ENCODE results near the gene PHLPP1.
"Not testable (repeated sequence)": the region's sequence is repeated elsewhere in the genome, so short reads cannot be mapped to it uniquely, and the experiment has no call there.

Gene PHLPP1

GRCh38 chr18:62715436-62715758 lies at the start of gene PHLPP1:
Gene PHLPP1, plus strand, starts transcription at chr18:62715541. Its CDS starts 143 bp downstream, at chr18:62715684.
- no peak for DNase-seq

DNA sequence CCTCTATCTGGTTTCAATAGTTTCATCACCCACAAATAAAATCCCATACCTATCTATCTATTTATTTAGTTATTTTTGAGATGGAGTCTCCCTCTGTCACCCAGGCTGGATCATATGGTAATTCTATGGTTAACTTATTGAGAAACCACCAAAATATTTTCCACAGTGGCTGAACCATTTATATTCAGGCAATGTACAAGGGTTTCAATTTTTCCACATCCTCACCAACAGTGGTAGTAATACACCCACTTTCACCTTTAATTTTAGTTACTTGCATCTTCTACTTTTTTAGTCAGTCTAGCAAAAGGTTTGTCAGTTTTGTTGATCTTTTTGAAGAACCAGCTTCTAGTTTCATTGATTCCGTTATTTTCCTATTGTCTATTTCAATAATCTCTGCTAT lies 46.1 kb upstream of the PHLPP1 start:
- DNase-seq: no peak

GRCh38 chr18:62670573-62670972 lies 44.8 kb upstream of the PHLPP1 start:
- no peak for DNase-seq

- DNase-seq: no peak
These were observed 42.7 kb upstream of the PHLPP1 start for GRCh38 chr18:62672600-62672999.

DNA sequence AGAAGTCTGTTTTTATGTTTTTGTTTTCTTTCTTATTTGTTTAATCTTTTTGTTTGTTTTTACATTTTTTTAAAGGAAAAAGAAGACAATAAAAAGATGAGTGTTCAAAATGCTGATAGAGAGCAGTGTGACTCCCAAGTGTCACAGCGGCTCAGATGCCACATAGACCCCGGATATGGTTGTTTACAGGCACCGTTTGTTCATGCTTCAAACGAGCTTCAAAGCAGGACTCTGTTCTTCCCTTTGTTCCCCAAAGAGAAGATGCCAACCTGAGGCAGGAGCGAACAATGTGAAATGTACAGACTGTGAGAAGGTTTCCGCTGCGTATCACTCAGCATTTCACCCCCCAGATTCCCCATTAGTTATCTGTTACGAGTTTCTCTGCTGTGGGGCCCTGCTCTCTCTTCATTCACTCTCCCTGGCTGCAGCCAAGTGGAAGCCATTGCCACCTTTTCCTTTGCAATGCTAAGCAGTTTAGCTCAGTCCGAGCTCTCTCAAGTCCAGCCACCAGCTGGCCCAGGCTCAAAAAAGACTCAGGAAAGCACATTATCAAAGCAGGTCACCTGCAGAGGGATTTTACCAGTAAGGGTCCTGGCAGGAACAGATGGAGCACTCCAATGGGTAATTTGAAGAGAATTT lies 36.4 kb upstream of the PHLPP1 start:
- DNase-seq: no peak

DNA sequence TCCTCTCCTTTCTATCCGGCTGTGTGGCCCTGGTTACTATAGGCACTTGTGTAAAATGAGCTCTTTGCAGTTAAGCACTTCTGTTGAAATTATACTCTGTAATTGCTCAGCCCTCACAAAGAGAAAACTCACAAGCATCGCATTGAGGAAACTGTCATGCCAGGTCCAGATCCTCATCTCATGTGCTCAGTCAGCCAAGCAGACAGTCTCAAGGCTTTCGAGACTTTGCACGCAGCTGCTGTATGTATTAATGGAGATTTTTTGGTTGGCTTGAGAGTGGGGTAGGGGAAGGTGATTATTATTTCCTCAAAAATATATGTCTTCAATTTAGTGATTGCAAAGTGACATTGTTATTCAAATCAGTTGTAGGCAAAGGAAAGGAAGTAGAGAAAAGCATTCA lies 33.0 kb upstream of the PHLPP1 start:
- DNase-seq: no peak

GRCh38 chr18:62683935-62684334 lies 31.4 kb upstream of the PHLPP1 start:
- DNase-seq: no peak

- DNase-seq: no peak
These were observed 26.5 kb upstream of the PHLPP1 start for GRCh38 chr18:62688743-62689317.

GRCh38 chr18:62690236-62690815 lies 25.0 kb upstream of the PHLPP1 start:
- DNase-seq: no peak

DNA sequence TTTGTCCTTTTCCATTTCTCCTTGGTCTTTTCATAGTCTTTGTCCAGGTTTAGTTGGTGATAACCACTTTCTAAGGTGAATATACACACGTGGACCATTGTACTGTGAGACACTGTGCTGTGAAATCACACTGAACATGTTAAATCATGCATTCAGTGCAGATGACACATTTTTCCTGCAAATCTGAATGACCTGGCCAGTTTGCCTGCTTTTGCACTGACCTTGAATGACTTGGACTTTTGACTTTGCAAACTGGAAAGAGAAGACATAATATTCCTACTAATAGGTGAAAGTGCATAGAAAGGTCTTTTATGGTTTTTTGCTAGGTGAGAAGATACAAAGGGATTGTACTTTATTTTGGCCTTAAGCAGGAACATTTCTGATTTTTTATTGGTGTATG lies 21.7 kb upstream of the PHLPP1 start:
- no peak for DNase-seq

- no peak for DNase-seq
These were observed 17.7 kb upstream of the PHLPP1 start for GRCh38 chr18:62697636-62698035.

GRCh38 chr18:62702259-62702658 lies 13.1 kb upstream of the PHLPP1 start:
- DNase-seq: peak in 2 of 3 donors; percentile 21 to 26

GRCh38 chr18:62706879-62707278 lies 8.5 kb upstream of the PHLPP1 start:
- not testable (repeated sequence) for DNase-seq

DNA sequence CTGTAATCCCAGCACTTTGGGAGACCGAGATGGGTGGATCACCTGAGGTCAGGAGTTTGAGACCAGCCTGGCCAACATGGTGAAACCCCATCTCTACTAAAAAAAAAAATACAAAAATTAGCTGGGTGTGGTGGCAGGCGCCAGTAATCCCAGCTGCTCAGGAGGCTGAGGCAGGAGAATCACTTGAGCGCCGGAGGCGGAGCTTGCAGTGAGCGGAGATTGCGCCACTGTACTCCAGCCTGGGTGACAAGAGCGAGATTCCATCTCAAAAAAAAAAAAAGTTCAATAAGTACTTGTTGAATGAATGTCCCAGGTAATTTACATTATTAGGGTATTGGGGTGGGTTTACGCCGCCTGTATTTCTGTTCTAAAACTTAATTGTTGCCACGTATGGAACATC lies 5.4 kb upstream of the PHLPP1 start:
- DNase-seq: not testable (repeated sequence)

- no peak for DNase-seq
These were observed 4.9 kb upstream of the PHLPP1 start for GRCh38 chr18:62710417-62710816.

- no peak for DNase-seq
These were observed 3.6 kb upstream of the PHLPP1 start for GRCh38 chr18:62711781-62712180.

- DNase-seq: no peak
These were observed 1.6 kb upstream of the PHLPP1 start for GRCh38 chr18:62713651-62714247.

DNA sequence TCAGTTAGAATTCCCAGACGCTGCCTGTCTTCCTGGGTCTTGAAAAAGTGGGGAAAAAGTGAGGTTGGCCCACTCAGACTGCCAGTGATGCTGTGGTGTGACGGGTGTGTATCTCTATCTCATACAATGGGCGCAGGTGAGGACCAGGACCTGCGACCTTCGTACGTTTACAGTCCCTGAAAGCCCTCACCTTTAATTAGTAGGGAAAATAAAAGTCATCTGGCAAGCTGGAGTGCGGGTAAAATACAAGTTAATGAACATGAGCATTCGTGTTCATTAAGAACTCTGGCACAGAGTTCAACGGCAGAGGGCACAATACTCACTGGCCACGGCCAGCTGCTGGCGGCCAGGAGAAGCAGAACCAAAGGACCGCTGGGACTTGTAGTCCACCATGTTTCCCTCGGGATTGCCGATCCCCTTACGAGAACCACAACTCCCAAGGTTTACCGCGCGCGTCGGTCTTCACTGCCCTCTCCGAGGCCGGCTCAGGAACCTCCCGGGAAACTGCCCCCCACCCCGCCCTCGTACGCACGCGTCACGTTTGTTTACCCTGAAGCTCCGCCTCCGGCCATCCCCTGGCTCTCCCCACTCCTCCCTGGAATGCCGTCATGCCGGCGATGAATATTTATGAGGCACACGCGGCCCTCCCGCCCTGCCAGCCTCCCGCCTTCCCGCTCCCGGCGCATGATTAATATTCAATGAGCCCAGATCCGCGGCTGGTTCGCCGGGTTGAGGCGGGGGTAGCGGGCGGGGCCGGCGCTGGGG lies 488 bp upstream of the PHLPP1 start:
- DNase-seq: peak; percentile 100

DNA sequence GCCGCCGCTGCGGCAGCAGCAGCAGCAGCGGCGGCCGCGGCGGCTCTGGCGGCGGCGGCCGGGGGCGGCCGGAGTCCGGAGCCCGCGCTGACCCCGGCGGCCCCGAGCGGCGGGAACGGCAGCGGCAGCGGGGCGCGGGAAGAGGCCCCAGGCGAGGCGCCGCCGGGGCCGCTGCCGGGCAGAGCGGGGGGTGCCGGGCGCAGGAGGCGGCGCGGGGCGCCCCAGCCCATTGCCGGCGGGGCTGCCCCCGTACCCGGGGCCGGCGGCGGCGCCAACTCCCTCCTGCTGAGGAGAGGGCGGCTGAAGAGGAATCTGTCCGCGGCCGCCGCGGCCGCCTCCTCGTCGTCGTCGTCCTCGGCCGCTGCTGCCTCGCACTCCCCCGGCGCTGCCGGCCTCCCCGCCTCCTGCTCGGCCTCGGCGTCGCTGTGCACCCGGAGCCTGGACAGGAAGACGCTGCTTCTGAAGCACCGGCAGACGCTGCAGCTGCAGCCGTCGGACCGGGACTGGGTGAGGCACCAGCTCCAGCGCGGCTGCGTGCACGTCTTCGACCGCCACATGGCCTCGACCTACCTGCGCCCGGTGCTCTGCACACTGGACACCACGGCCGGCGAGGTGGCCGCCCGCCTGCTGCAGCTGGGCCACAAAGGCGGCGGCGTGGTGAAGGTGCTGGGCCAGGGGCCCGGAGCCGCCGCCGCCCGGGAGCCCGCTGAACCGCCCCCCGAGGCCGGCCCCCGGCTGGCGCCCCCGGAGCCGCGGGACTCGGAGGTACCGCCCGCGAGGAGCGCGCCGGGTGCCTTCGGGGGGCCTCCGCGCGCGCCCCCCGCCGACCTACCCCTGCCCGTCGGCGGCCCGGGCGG lies 646 bp downstream of the PHLPP1 start:
- DNase-seq: peak; percentile 57 to 78 (median 59)

- peak; percentile 46 to 74 (median 52) for DNase-seq
These were observed 1.4 kb downstream of the PHLPP1 start for GRCh38 chr18:62716619-62717168.

DNA sequence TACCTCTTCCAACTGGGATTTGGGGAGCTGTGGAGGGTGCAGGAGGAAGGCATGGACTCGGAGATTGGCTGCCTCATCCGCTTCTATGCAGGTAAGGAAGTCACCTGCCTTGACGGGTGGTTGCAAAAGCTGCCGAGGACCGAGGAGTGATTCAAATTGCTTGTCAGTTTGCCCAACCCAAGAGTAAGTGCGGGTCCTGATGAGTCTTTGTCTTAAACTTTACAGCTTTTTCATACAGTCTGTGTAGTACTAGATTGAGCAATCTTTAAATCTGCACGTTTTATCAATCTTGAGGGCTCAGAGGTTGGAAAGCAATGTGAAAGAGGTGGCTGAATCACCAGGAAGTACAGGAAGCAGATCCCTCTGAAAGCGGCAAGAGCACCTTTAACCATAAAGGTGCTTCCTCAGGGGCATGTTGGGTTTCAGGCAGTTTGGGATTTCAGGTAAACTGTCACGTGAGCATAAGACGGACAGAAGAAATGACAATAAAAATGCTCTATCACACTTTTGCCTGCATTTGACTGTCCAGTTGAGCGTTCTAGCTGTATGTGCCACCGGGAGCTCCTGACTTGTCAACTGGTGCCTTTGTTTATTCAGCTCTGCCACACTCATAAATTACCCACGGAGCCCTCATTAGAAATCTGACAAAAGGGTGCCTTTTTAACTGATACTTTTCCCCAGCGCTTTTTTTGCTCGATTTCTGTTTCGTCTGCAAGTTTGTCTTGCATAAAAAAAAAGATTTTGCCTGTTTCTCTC lies 2.0 kb downstream of the PHLPP1 start:
- DNase-seq: peak; percentile 27 to 54 (median 50)

All from suppressor macrophage treated with lipopolysaccharide for 1 hour (primary cell).